NCI-H1930 (cell line): ENCODE measurements around the gene ARFIP1.
A peak's percentile ranks its signal among the peaks of the same experiment; 100 is the strongest.
"Not testable (repeated sequence)": the region's sequence is repeated elsewhere in the genome, so short reads cannot be mapped to it uniquely, and the experiment has no call there.

Experiments
- DNase-seq, 2 experiments: peaks; one replicate each; lab custom pipeline; 2025; lab: John Stamatoyannopoulos, UW

The ARFIP1 gene

DNA sequence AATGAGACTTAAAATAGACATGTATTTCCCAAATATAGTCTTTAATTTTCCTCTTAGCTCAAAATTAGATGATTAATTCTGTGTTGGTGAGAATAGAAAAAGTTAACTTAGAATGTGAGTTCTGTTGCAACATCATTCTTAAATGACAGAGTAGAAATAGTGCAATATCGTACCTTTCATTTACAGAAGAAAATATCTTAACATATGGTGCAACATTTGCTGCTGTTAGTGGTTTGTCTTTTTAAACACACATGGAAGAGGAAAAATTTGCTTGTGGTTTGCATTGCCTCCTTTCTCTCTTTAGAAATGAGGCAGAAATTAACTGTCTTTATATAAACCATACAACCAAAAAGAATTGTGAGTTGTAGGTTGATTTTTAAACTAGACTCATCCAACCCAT, 117.1 kb downstream of the ARFIP1 start:
- DNase-seq, result no peak

DNA sequence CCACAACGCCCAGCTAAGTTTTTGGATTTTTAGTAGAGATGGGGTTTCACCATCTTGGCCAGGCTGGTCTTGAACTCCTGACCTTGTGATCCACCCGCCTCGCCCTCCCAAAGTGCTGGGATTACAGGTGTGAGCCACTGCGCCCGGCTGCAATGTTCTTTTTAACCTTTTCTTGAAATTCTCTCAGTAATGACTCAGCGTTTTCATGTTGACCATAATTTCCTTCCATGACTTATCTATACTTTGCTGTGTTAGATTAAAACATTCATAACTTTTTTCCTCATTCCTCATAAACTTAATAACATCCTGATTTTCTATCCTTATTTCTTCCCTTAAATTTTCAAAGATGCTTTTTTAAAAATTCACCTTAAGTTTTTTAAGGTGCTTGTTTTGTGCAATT, 118.4 kb downstream of the ARFIP1 start:
- not testable (repeated sequence) for DNase-seq

DNA sequence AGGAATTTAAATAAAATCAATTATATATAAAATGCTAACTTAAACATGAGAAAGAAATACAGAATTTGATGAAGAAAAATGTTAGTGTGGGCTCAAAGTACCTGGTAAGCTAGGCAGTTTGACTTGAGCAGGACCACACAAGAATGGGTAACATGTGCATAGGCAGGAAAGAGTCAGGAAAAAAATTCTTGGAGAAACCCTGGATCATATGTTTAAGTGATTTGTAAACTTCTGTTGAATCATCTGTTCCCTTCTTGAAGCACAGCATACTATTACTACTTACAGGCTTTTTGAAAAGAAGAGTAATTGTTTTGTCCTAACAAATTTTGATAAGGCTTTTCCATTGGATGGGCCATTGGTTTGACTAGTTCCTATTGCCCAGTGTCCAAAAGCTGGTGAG, 118.9 kb downstream of the ARFIP1 start:
- DNase-seq, result no peak

DNA sequence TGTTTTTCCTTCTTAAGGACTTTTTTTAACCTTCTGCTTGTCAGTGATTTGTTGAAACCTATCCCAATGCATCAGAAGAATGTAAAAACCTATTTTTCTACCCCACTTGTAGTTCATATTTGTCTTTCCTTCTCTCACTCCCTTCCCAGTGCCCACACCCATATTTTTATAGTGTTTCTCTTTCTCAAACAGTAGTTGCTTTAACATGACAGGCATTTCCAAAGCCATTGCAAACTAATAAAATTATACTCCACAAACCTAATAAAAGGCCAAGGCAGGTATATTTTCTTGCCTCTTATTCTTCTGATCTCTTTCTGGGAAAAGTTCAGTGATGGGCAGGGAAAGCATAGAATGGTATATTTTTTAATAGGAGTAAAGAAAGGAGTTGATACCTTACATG, 120.6 kb downstream of the ARFIP1 start:
- DNase-seq, result no peak

DNA sequence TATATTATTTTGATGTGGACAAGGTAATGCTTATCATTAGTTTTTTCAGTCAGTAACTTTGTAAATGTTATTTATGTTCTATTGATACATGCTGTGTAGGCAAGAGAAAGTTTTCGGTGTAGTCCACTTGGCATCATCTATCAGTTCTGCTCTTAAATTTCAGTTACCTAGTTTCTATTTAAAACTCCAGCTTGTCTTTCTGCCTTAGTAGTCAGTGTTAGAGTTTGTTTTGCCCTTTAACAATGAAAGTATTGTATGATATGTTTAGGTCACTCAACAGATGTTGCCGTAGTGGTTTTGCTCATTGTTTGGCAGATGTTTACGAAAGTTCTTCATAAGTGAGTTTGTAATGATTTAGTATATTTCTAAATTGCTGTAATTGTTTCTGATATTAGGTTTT, 121.5 kb downstream of the ARFIP1 start:
- DNase-seq, result no peak

DNA sequence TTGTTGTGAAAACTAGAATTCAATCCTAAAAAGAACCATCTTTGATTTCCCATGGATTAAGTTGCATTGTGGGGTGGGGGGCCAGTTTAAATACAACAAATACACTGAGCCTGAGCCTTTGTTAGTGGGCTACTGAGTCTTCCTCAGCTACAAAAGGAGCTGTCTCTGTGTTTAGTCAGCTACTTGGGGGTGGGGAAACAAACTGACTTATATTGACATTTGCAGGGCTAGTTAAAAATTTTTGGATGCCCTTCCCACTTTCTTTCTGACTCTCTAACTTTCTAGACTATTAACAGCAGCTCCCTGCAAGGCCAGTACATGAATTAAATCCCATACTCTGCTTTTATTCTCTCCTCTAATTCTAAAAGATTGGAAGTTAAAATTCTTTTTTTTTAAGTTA, 123.9 kb downstream of the ARFIP1 start:
- no peak for DNase-seq

DNA sequence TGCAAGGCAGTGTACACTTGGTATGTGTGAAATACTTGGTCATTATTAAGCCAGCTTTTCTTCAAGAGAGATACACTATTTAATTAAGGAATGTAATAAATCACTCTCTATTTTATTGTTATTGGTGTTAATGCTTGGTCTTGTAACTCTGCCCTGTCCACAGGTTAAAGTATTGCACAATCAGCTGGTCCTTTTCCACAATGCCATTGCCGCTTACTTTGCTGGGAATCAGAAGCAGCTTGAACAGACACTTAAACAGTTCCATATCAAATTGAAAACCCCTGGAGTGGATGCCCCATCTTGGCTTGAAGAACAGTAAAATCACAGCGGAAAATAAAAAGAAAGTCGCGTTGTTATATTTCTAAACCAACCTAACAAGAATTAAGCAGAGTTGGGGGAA, 130.1 kb downstream of the ARFIP1 start:
- DNase-seq, result no peak

DNA sequence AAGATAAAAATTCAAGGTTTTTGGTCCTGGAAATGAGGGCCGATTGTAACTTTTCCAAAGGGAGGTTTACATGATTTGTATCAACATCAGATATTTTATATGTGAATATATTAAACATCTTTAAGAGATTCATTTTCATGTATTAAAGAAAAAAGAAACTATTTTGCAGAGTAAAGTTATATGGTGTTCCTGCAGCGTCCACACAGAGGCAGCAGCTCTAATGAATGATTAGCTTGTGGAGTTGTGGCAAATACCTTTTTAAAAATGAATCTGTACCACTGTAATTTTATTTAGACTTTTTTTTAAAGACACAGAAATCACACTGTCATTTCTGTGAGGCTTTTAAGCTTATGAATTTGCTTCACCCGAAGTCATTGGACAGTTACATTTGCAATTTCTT, 130.8 kb downstream of the ARFIP1 start:
- DNase-seq, result no peak

DNA sequence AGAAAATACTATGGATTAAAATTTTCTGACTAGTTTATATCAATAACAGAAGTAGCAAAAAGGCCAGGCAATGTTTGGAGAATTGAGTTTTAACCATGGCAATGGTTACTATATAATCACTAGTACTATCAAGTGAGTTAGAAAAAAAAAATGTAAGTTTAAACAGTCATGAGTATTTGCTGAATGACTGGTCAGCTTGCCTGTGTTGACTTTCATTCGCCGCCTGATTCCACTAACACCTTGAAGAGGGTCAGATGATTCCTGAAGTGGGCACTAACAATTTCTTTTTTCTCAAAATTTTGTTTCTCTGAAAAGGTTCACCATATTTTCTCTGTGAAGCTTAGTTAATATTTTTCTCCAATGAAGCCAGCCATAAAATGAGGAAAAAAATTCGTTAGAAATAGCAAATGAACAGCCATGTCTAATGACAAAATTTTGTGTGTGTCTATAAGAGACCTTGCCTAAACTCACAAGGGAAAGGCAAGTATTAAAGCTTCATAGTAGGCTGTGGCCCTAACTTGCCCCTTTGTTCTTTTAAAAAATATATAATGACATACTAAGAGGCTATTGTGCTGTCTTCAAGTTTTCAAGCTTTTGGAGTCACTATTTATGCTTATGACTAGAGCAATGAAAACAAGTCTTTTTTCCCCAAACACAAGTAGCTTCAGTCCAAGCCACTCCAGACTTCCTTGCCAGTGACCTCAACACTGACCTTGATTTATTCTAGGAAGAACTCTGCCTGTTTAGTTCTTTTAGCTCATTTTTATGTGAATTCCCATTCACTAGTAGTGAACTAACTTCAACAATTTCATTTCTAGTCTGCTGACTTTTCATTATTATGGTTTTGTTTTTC, 138.0 kb downstream of the ARFIP1 start:
- no peak for DNase-seq

DNA sequence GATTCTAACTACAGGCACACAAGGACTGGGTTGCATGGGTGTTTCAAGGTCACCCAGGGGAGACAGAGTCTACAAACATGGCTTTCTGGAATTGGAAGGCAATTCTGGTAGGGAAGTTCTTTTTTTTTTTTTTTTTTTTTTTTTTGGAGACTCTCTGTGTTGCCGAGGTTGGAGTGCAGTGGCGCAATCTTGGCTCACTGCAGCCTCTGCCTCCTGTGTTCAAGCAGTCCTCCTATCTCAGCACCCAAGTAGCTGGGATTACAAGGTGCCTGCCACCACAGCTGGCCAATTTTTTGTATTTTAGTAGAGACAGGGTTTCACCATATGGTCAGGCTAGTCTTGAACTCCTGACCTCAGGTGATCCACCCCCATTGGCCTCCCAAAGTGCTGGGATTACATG, 140.1 kb downstream of the ARFIP1 start:
- DNase-seq, result no peak

DNA sequence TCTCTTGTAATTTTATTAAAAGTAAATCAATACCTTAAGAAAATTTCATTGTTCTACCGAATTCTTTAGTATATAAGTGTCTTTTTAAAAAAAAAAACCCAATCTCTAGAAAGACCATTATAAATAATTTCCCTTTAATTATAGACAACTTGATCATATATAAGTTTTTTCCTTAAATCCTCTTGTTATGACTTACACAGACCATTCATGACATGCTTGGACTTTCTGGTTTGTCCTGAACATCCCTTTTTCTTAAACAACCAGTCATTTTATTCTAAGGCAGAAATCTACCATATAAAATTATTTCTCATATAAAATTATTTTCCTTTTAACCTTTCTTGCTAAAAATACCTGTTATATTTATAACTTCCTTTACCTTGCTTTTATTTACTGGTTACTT, 141.0 kb downstream of the ARFIP1 start:
- DNase-seq, result peak in 1 of 2 experiments; percentile 18

DNA sequence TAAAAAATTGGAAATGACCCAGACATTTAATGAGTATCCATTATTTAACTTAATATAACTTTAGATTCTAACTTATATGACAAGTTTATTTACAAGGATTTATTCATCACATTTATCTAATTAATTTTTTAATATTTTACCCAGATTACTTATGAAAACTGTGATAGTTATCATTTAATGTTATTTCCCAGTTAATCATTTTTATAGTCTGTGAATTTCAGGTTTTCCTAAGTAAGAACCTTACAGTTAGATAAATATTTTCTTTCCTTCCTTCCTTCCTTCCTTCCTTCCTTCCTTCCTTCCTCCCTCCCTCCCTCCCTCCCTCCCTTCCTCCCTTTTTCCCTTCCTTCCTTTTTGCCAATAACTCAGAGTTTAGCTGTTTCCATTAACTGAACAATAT, 141.5 kb downstream of the ARFIP1 start:
- no peak for DNase-seq

DNA sequence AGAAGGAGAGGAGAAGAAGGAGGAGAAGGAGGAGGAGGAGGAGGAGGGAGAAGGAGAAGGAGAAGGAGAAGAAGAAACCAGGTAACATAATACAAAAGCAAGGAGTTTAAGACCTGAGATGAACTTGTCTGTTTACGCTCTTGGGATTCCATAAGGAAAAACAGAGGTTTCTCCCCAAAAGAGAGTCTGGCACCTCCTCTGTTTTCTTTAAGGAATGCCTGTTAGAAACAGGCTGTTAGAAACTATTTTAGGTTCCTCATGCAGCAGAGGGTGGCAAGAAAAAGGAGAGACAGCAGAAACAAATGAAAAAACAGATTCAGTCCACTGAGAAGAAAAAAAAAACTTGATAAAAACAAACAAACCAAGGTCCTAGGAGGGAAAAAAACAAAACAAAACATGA, 146.1 kb downstream of the ARFIP1 start:
- no peak for DNase-seq

DNA sequence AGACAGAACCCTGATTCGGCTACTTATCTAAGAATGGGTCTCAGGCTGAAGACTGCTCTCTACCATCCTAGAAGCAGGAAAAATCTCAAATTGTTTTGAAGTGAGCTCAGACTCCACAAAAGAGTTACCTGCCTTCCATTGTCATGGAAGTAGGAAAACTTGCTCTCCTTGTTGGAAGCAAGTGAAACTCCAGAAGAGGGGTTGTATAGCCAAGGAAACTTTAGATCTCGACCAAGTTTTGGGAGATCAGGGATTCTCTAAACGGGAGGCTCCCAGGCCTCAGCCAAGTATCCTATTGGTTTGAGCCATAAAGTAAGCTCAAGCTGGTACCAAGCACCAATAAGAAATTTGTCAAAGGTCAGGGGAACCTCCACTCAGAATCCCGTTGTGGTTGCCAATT, 147.2 kb downstream of the ARFIP1 start:
- no peak for DNase-seq

DNA sequence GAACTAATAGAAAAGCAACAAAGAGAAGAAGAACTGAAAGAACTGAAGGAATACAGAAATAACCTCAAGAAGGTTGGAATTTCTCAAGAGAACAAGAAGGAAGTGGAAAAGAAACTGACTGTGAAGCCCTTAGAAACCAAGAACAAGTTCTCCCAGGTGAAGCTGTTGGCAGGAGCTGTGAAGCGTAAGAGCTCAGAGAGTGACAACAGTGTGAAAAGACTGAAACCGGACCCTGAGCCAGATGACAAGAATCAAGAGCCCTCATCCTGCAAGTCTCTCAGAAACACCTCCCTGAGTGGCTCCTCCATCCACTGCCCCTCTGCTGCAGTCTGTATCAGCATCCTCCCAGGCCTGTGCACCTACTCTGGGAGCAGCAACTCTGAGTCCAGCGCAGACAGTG, 148.0 kb downstream of the ARFIP1 start:
- DNase-seq, result no peak

DNA sequence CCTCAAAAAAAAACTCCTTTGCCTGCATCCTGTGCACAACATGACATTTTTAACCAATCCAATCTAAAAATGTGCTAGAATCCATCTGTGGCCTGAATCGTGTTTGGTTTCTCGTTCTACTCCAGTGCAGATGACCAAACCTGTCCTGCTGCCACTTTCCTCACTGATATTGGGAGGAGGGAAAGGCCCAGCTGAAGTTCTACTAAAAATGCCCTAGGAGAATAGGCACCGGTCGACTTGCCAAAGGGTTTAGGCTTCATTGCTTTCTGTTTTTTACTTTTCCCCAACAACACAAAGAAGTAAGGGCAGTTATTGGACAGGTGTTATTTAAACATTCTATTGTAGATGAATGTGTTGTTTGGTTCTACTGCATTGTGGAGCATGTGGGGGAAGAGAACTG, 148.5 kb downstream of the ARFIP1 start:
- DNase-seq, result no peak

DNA sequence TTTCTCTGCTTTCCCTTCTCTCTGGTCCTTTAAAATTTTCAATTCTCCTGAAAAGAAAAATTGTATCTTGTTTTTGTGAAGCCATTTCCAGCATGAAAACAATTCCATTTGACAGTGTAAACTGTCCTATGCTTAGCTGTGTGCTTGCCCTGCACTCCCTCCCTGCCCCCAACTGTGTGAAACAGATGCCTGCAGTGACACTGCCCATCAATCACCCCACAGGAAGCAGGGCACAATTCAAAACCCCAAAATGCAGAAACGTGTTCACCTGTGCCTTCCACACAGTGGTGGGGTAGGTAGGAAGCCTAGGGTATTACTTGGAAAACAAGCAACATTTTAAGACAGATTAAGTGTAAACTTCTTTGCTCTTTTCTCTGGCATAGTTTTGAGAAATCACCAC, 150.1 kb downstream of the ARFIP1 start:
- DNase-seq, result no peak

DNA sequence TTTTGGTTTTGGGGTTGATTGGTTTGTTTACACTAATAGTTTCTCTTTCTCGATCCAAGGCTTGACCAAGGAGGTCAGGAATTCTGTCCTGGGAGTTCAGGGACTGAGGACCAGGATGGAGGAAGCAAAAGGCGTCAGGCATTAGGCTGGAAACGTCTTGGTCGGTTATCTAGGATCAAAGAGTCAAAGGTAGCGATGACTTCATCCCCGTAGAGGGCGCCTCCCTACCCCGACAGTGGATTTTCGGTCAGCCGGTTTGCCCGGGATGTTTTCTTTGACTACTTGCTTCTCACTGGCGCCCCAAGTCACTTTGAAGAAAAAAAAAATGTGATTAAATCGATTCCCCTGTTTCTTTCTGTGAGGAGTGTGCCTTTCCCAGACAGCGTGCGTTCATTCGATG, 155.4 kb downstream of the ARFIP1 start:
- no peak for DNase-seq

DNA sequence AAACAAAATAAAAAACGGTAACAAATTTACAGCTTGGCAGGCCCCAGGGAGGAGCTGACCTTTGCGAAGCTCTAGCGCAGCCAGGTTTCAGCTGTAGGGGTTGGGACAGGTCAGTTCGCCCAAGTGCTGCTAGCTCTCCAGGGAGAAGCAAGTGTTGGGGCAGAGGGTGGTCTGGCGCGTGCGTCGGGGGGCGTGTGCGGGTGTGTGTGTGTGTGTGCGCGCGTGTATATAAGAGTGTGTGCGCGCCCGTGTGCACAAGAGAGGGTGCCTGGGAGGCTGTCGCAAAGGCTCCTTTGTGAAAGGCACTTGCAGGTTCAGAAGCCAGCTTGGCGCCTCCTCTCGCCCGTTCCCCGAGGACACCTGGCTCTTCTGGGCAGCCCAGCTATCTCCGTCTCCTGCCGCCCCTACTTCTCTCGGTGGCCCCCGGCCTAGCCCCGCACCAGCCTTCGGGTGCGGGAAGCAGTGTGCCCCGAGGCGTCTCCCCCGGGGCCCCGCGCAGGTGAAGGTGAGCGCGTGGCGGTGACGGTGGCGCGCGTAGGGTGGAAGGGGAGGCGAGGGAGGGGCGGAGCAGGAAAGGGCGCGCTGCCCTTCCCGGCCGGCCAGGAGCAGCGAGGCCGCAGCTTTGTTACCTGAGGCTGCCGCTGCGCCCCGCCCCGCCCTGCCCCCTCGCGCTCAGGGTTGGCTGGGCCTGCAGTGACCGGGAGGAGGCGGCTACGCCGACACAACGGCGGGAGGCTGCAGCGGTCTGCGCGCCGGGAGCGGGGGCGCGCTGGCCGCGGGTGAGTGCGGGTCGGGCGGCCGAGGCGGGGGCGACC, 156.1 kb downstream of the ARFIP1 start, which contains the start of gene FHDC1:
Gene FHDC1, plus strand, starts transcription at position 693 of the 815 bp plus-strand sequence. CDS start 6,735 bp downstream, outside the sequence.
- peak; percentile 76 to 82 for DNase-seq

DNA sequence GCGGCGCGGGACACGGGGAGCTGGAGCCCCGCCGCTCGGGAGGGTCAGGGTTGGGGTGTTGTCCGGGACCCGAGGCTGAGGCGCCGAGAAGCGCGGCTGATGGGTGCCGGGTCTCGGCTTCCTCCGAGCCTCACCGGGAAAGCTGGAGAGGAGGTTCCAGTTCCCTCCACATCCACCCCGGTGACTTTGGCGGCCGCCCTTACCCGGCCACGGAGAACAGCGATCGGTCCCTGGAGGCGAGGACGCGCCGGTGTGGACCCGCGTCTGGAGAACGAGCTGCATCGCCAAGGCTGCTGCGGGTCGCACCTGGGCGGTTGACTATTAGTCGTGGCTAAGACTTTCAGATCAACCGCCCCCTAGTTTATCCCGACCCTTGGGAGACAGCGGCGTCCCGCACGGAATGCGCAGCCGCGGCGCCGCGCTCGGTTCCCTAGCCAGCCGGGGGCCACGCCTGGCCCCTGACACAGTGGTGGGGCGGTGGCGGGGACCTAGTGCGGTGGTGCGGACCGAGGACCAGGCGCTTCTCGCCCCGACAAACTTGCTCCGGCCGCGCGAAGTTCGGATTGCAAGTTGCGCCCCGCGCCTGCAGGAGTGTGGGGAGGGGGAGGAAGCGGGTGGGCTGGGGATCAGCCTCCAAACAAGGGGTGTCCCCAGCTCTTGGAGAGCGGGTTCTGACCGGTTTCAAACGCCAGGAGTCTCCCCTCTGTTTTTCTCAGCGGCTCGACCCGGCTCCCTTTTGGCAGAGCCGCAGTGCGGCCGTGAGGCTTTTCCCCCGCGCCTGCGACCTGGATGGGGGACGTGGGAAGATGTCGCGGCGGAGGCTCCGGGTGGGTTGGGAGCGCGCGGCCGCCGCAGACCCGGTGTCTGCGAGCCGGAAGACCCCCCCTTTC, 156.9 kb downstream of the ARFIP1 start:
- DNase-seq, result peak; percentile 10 to 25

DNA sequence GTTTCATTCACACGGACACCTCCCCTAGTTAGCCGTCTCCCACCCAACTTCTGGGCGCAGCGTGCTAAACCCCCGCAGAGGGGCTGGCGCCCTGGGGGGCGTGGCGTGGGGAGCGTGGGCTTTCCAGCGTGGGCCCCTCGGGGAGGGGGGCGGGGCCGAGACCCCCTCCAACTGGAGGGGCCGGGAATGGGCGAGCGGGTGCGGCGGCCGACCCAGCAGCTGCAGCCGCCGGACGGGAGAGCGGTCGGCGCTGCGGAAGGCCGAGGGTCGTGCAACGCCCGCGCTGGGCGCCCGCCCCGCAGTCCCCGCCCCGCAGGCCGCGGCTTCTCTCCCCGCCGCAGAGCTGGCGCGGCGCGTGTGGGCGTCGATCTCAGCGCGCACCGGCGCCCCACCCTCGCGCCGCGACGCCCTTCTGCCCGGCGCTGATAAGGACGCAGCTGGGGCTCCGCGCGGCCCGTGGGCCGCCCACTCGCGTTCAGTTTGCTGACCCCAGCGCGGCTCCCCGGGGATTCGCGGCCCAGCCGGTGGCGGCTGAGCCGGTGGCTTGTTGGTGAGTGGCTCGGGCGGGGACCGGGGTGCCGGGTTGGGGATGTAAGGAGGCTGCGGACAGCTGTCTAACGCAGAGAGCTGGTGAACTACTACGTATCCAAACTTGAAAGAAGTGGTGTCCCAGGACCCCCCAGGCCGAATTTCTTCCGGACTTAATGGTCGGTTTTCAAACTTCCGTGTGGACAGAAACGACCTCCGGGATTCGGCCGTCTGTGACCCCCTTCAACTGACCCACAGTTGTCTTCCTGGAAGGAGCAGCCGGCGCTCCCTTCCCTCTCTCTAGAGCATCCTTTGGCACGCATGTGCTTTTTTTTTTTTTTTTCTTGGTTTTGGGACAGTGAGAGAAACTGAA, 157.8 kb downstream of the ARFIP1 start:
- DNase-seq, result no peak
